Kidney (tissue), 14 donors: Measurements from ENCODE around the gene PCNT. TPM values are rescaled to one million over a fixed set of nuclear protein-coding genes. Genes with fewer than 3 reads are reported as not detected.

ENCODE experiments used
- DNase-seq, 5 donors: peaks; one replicate each; pipeline ENCODE4 v3.0.0-alpha.2; 2013 to 2020
- FAIRE-seq: peaks from 2 replicates; lab custom pipeline; 2012; peaks lifted over from hg19 to GRCh38; lab: Jason Lieb, UNC
- H3K27ac ChIP-seq, 2 donors: one replicate each; pipeline ENCODE4 v1.7.0; 2013; ENCODE audit warnings: low read depth in 2 of 2, low read length in 2 of 2, inconsistent platforms in 1 of 2
- H3K27me3 ChIP-seq: one replicate; pipeline ENCODE4 v1.7.1; 2013; ENCODE audit warnings: low read length, inconsistent platforms; ENCODE audit not compliant: control insufficient read depth, insufficient read depth
- H3K36me3 ChIP-seq, 3 donors: one replicate each; pipeline versions ENCODE4 v1.7.0 to v1.7.1; 2013; ENCODE audit warnings: low read length in 3 of 3, control low read depth in 1 of 3, inconsistent platforms in 1 of 3; ENCODE audit not compliant: insufficient read depth in 3 of 3, control insufficient read depth in 2 of 3
- H3K4me1 ChIP-seq, 3 donors: one replicate each; pipeline versions ENCODE4 v1.7.0 to v1.7.1; 2013; ENCODE audit warnings: low read length in 3 of 3, inconsistent platforms in 1 of 3, low read depth in 1 of 3; ENCODE audit not compliant: control insufficient read depth in 2 of 3, insufficient read depth in 2 of 3
- H3K4me3 ChIP-seq, 3 donors: one replicate each; pipeline versions ENCODE4 v1.7.0 to v1.8.1; 2013; ENCODE audit warnings: low read length in 3 of 3, control low read depth in 1 of 3, inconsistent platforms in 1 of 3
- H3K9ac ChIP-seq, 3 donors: one replicate each; pipeline versions ENCODE4 v1.7.0 to v1.7.1; 2013; ENCODE audit warnings: low read length in 3 of 3, control low read depth in 1 of 3, inconsistent platforms in 1 of 3
- H3K9me3 ChIP-seq, 3 donors: one replicate each; pipeline versions ENCODE4 v1.7.0 to v1.7.1; 2013; ENCODE audit warnings: low read length in 3 of 3, control low read depth in 1 of 3, inconsistent platforms in 1 of 3; ENCODE audit not compliant: control insufficient read depth in 2 of 3, insufficient read depth in 1 of 3
- intact Hi-C: fragments of 100-400 bp; cut with DNase I; formaldehyde crosslinking; loops from one replicate; pipeline ENCODE4 v1.11.1; 2022
- polyA plus RNA-seq: library from polyadenylated mRNA; stranded (reverse); fragments of 350-450 nt; fragmentation: Illumina TruSeq; extraction: RNeasy Lipid Tissue Mini Kit (QIAGEN cat#74804); gene quantifications from one replicate; pipeline ENCODE4 v1.2.3, GENCODE V29; 2014; ENCODE audit warnings: low read depth, low replicate concordance; ENCODE audit not compliant: insufficient read depth
- total RNA-seq: library from RNA; stranded (reverse); fragmentation: NEBNext Ultra II Directional; extraction: Animal tissue kit (Norgen Biotek cat#: 25700); gene quantifications from one replicate; pipeline ENCODE4 v1.2.1, GENCODE V29; 2021
- TF ChIP-seq, protein P1 (sequence below): IDR thresholded peaks from 3 replicates; pipeline ENCODE4 v1.5.1; 2012; ENCODE audit warnings: mild to moderate bottlenecking, moderate library complexity, borderline replicate concordance; ENCODE audit not compliant: insufficient read depth; ENCODE audit errors: extremely low read depth
- donor health status: control.
- donor health status: control.
- donor health status: control.
- donor health status: control.
- donor health status: control.
- donor health status: DM: yes; HTN: yes; CAD: no.
- donor health status: Normal renal cell carcinoma (clear cell type).

PCNT gene
- total and polyA plus RNA-seq, 2 donors from 2014 or later: 4.2 to 26.1 TPM

DNA sequence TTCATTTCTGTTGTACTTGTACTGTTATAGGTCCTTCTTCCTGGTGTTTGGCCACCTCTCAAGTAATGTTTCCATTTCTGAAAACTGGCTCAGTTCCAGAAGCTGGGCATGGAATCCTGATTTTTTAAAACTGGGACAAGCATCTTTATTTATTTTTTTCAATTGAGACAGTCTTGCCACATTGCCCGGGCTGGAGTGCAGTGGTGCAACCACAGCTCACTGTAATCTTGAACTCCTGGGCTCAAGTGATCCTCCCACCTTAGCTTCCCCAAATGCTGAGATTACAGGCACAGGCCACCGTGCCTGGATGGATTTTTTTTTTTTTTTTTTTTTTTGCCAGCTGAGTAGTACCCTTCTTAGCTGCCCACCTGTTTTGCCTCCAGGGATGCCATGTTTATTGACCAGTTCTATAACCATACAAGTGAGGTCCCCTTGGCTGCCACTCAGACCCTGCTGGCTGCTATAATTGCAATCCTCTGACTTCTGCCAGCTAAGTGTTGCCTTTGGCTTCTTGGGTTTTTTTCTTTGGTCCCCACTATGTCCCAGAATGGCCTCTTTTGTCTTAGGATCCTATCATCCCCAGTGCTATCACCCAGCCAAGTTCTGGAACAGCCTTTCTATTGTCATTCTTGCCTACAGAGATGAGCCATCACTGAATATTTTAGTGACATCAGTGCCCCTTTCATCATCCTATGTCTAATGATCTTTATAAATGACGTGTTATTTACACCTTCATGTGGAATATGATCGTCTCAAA is 130.9 kb downstream of the PCNT start:
- DNase-seq (no peak), FAIRE-seq (no peak)
- Histone ChIP-seq H3K27ac (no peak overlapping the region), H3K36me3 (peaks cover 0 to 4% (median 0%) of the 10 kb centered on the region in 3 donors), H3K4me1 (peaks cover 0 to 31% (median 21%) of the 10 kb centered on the region in 3 donors), H3K27me3 (no peaks in the 10 kb centered on the region), H3K4me3 (no peak overlapping the region), H3K9me3 (no peaks in the 10 kb centered on the region), H3K9ac (no peak overlapping the region)
- intact Hi-C loops: no loop called here
- TF ChIP-seq, protein P1, sequence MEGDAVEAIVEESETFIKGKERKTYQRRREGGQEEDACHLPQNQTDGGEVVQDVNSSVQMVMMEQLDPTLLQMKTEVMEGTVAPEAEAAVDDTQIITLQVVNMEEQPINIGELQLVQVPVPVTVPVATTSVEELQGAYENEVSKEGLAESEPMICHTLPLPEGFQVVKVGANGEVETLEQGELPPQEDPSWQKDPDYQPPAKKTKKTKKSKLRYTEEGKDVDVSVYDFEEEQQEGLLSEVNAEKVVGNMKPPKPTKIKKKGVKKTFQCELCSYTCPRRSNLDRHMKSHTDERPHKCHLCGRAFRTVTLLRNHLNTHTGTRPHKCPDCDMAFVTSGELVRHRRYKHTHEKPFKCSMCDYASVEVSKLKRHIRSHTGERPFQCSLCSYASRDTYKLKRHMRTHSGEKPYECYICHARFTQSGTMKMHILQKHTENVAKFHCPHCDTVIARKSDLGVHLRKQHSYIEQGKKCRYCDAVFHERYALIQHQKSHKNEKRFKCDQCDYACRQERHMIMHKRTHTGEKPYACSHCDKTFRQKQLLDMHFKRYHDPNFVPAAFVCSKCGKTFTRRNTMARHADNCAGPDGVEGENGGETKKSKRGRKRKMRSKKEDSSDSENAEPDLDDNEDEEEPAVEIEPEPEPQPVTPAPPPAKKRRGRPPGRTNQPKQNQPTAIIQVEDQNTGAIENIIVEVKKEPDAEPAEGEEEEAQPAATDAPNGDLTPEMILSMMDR: no peak

DNA sequence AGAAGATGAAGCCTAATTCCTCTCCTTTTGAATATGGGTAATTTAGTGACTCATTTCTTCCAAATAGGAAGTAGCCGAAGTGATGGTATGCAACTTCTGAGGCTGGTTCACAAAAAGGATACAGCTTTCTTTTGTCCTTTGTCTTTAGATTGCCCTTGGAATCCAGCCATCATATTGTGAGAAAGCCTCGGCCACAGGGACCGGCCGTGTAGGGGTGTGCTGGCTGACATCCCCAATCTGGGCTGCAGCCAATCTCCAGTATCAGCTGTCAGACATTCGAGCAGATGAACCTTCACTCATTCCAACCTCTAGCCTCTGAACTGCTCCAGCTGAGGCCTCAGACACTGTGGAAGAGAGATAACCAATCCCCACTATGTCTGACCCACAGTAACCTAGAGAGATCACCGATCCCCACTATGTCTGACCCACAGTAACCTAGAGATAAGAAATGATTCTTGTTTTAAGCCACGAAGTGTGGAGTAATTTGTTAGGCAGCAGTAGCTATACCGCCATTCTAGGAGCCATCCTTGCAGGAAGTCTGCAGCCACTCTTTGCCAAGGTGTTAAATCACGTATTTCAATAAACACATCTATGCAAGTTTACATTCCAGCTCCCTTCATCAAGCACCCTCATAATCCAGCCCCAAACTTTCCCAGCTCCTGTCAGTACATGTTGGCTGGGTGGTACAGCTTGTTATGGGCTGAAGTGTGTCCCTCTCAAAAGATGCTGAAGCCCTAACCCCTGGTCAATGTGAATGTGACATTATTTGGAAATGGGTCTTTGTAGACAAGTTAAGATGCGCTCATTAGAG is 131.8 kb downstream of the PCNT start:
- H3K9ac ChIP-seq: no peak overlapping the region
- FAIRE-seq (no peak), DNase-seq (peak in 1 of 5 donors; percentile 40)
- intact Hi-C loops: no loop called here
- H3K27ac ChIP-seq: no peak overlapping the region
- TF ChIP-seq, protein P1: no peak
- H3K4me1 ChIP-seq: peaks cover 0 to 30% (median 21%) of the 10 kb centered on the region in 3 donors
- H3K27me3 ChIP-seq: no peaks in the 10 kb centered on the region
- H3K9me3 ChIP-seq: no peaks in the 10 kb centered on the region
- H3K36me3 ChIP-seq: peaks cover 0 to 4% (median 0%) of the 10 kb centered on the region in 3 donors
- no peak overlapping the region for H3K4me3 ChIP-seq

DNA sequence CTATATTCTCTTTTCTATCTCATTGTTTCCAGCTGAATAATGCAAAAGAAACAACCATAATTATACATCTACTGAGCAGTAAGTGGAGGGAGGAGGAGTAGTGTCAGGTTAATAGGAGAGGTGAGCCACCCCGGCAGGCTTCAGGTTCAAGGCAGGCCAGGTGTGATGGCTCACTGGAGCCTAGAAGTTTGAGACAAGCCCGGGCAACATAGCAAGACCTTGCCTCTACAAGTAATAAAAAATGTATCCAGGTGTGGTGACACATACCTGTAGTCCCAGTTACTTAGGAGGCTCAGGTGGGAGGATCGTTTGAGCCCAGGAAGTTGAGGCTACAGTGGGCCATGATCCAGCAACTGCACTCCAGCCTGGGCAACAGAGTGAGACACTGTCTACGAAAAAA is 132.8 kb downstream of the PCNT start:
- H3K4me1 ChIP-seq: peaks cover 0 to 21% (median 18%) of the 10 kb centered on the region in 3 donors
- no peak overlapping the region for H3K9ac ChIP-seq
- FAIRE-seq (no peak), DNase-seq (no peak)
- H3K36me3 ChIP-seq: peaks cover 0 to 4% (median 0%) of the 10 kb centered on the region in 3 donors
- no peak overlapping the region for H3K27ac ChIP-seq
- H3K4me3 ChIP-seq: no peak overlapping the region
- H3K27me3 ChIP-seq: no peaks in the 10 kb centered on the region
- H3K9me3 ChIP-seq: no peaks in the 10 kb centered on the region
- TF ChIP-seq, protein P1: no peak
- intact Hi-C loops: no loop called here
